Measurements from ENCODE around the gene IDI2.

The IDI2 gene

DNA sequence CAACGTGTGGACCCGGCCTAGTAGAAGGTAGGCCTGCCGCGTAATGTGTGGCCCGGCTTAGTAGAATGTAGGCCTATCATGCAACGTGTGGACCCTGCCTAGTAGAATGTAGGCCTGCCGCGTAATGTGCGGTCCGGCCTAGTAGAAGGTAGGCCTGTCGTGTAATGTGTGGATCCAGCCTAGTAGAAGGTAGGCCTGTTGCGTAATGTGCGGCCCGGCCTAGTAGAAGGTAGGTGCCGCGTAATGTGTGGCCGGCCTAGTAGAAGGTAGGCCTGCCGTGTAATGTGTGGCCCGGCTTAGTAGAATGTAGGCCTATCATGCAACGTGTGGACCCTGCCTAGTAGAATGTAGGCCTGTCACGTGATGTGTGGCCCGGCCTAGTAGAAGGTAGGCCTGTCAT, 49.3 kb downstream of the IDI2 start:
- no peak for DNase-seq

- DNase-seq: no peak
Measured at GRCh38 chr10:974785-975074, 50.9 kb downstream of the IDI2 start.

- DNase-seq: no peak
Measured at GRCh38 chr10:974038-974784, 51.4 kb downstream of the IDI2 start.

- no peak for DNase-seq
Measured at GRCh38 chr10:972763-973162, 52.9 kb downstream of the IDI2 start.

- no peak for DNase-seq
Measured at GRCh38 chr10:971613-972012, 54.0 kb downstream of the IDI2 start.

DNA sequence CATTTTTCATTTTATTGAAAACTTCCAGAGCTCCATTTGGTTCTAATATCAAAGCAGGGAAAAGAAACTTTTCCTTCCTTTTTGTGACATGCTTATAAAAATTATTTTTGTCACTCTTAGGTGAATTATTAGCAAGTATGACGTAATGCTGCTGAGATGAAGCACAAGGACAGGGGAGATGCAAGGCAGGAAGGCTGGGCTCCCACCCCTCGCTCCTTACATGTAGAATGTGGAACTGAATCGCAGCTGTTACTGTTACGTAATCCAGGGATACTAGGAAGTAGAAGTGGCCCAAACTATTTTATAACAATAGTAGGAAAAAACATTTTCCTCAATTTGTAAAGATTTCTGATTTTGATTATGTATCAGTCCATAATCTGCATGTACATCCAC, 54.5 kb downstream of the IDI2 start:
- DNase-seq: no peak

- peak; percentile 67 for DNase-seq
Measured at GRCh38 chr10:970311-971149, 55.1 kb downstream of the IDI2 start.

GRCh38 chr10:969473-970150, 56.0 kb downstream of the IDI2 start:
- DNase-seq: peak; percentile 40
